ENCODE data around the gene NMNAT2. TPM values are rescaled to one million over a fixed set of nuclear protein-coding genes. Genes with fewer than 3 reads are reported as not detected.

The NMNAT2 gene
- total and polyA plus RNA-seq, 2 of the 13 experiments (the other 11 are each of a cell fraction or from before 2014, with no cell fraction given) = not detected

GRCh38 chr1:183313063-183313462 is 105.1 kb downstream of the NMNAT2 start:
- H3K4me1 ChIP-seq (ENCODE audit: insufficient read depth, low read length) = no peaks in the 10 kb centered on the region
- intact Hi-C loops (cut with micrococcal nuclease; ENCODE audit: unreplicated experiment) = no loop called here
- no peaks in the 10 kb centered on the region for H3K9me3 ChIP-seq (ENCODE audit: low read length)
- H3K36me3 ChIP-seq (replicated peaks in 1 of 2; ENCODE audit: control insufficient read depth in 1 of 2, insufficient read depth in 2 of 2, low read length in 2 of 2) = no peaks in the 10 kb centered on the region
- no peak for TF ChIP-seq ZNF780A (CRISPR knock-in tag; IDR thresholded peaks at IDR 0.05)
- TF ChIP-seq JDP2 (CRISPR knock-in tag; IDR thresholded peaks at IDR 0.05; ENCODE audit: borderline replicate concordance) = no peak
- no peak for TF ChIP-seq SUZ12 (IDR thresholded peaks at IDR 0.05; ENCODE audit: low read depth, low read length)
- TF ChIP-seq TIGD3 (CRISPR knock-in tag; IDR thresholded peaks at IDR 0.05; ENCODE audit: borderline replicate concordance) = no peak
- TF ChIP-seq ZNF709 (CRISPR knock-in tag; IDR thresholded peaks at IDR 0.05) = no peak
- no peak for TF ChIP-seq ZNF274 (CRISPR knock-in tag; IDR thresholded peaks at IDR 0.05)
- TF ChIP-seq ZSCAN25 (CRISPR knock-in tag; IDR thresholded peaks at IDR 0.05) = no peak
- no peak for TF ChIP-seq CEBPZ (IDR thresholded peaks at IDR 0.05; ENCODE audit: low read length)
- no peak for TF ChIP-seq ZBTB21 (CRISPR knock-in tag; IDR thresholded peaks at IDR 0.05)
- TF ChIP-seq ZNF232 (CRISPR knock-in tag; IDR thresholded peaks at IDR 0.05; ENCODE audit: borderline replicate concordance) = no peak
- peaks cover 0 to 8% of the 10 kb centered on the region in 2 experiments; a peak in 1 of 5 replicates for H3K27me3 ChIP-seq (ENCODE audit: control insufficient read depth in 1 of 2, insufficient read depth in 2 of 2, low read length in 2 of 2)
- H2AFZ ChIP-seq (ENCODE audit: low read length) = no peak overlapping the region
- FAIRE-seq (no peak), ATAC-seq (no peak), DNase-seq (ENCODE audit: low spot score) (no peak)
- CTCF ChIA-PET (ENCODE audit: low intra/inter-chr PET ratio, low total read pairs) = no interaction called here
- H3K27ac ChIP-seq (ENCODE audit: extremely low read length, insufficient read depth, low read length) = no peak overlapping the region
- in situ Hi-C loops (cut with HindIII; ENCODE audit: extremely low pct_ligation_motif_present, low pct_unique_long_range_greater_than_20kb) = no loop called here
- no TSS peak for BruUV-seq (replicated peaks)
- no peaks in the 10 kb centered on the region for H3K79me2 ChIP-seq (ENCODE audit: insufficient read depth, low read length)
- POLR2A ChIA-PET = no interaction called here
- 89% methylated on average over 3 of the region's 3 CpGs for WGBS (ENCODE audit: low lambda C conversion rate)
- H3K9ac ChIP-seq (ENCODE audit: insufficient read depth, low read depth, low read length) = no peak overlapping the region
- H3K4me2 ChIP-seq (ENCODE audit: low read depth, low read length) = no peak overlapping the region
- H3K4me3 ChIP-seq (replicated peaks in 1 of 3; ENCODE audit: insufficient read depth in 1 of 3, low read depth in 2 of 3, low read length in 3 of 3) = no peak overlapping the region
- no peaks in the 10 kb centered on the region for H4K20me1 ChIP-seq (ENCODE audit: insufficient read depth, low read length)

All from HepG2 (cell line).